HL-60 (cell line): ENCODE data around the gene INPP5K.
"Not testable (repeated sequence)": the region's sequence is repeated elsewhere in the genome, so short reads cannot be mapped to it uniquely, and the experiment has no call there.

Source experiments
- DNase-seq, 2 experiments: peaks; one replicate each; pipeline ENCODE4 v3.0.0-alpha.2; 2010 to 2020; ENCODE audit warnings: low read depth in 1 of 2, low spot score in 1 of 2
- H3K27ac ChIP-seq: fragments of 250-450 bp; sonication (Bioruptor Pico); replicated peaks from 2 replicates; pipeline ENCODE4 v1.5.1; 2020; ENCODE audit warnings: mild to moderate bottlenecking, moderate library complexity
- H3K27me3 ChIP-seq: fragments of 250-450 bp; sonication (Bioruptor Pico); 2 replicates; pipeline ENCODE4 v1.5.1; 2021; ENCODE audit warnings: mild to moderate bottlenecking, moderate library complexity; ENCODE audit not compliant: insufficient read depth, poor library complexity, severe bottlenecking
- H3K4me3 ChIP-seq: replicated peaks from 2 replicates; pipeline ENCODE4 v1.5.1; 2011; ENCODE audit warnings: mild to moderate bottlenecking, control low read depth, low read length; ENCODE audit not compliant: insufficient read depth
- CTCF ChIP-seq: IDR thresholded peaks from one replicate; pipeline ENCODE4 v1.5.1; 2011; ENCODE audit warnings: low read length, control low read depth, inconsistent platforms; ENCODE audit not compliant: insufficient read depth
- GABPA ChIP-seq: IDR thresholded peaks from 2 replicates; pipeline ENCODE4 v1.6.1; 2012; ENCODE audit warnings: low read depth
- POLR2AphosphoS5 ChIP-seq: IDR thresholded peaks from 2 replicates; pipeline ENCODE4 v1.6.1; 2012; ENCODE audit warnings: low read depth
- SPI1 ChIP-seq: IDR thresholded peaks from 2 replicates; pipeline ENCODE4 v1.6.1; 2012; ENCODE audit warnings: low read depth, mild to moderate bottlenecking, borderline replicate concordance
- TF ChIP-seq, protein P1 (sequence below): IDR thresholded peaks from 2 replicates; pipeline ENCODE4 v1.6.1; 2012; ENCODE audit warnings: low read depth; ENCODE audit not compliant: insufficient replicate concordance

Gene INPP5K

GRCh38 chr17:1533661-1534325, 17.4 kb upstream of the INPP5K start:
- no peaks in the 10 kb centered on the region for H3K27me3 ChIP-seq
- no peak overlapping the region for H3K4me3 ChIP-seq
- TF ChIP-seq GABPA (no peak), SPI1 (no peak), CTCF (no peak)
- DNase-seq, result no peak
- no peak overlapping the region for H3K27ac ChIP-seq

- Histone ChIP-seq H3K27me3 (no peaks in the 10 kb centered on the region), H3K4me3 (no peak overlapping the region), H3K27ac (no peak overlapping the region)
- DNase-seq, result peak in 1 of 2 experiments; percentile 51
- TF ChIP-seq GABPA (no peak), SPI1 (peak; percentile 87), POLR2AphosphoS5 (no peak), CTCF (peak; percentile 41)
- TF ChIP-seq, protein P1, sequence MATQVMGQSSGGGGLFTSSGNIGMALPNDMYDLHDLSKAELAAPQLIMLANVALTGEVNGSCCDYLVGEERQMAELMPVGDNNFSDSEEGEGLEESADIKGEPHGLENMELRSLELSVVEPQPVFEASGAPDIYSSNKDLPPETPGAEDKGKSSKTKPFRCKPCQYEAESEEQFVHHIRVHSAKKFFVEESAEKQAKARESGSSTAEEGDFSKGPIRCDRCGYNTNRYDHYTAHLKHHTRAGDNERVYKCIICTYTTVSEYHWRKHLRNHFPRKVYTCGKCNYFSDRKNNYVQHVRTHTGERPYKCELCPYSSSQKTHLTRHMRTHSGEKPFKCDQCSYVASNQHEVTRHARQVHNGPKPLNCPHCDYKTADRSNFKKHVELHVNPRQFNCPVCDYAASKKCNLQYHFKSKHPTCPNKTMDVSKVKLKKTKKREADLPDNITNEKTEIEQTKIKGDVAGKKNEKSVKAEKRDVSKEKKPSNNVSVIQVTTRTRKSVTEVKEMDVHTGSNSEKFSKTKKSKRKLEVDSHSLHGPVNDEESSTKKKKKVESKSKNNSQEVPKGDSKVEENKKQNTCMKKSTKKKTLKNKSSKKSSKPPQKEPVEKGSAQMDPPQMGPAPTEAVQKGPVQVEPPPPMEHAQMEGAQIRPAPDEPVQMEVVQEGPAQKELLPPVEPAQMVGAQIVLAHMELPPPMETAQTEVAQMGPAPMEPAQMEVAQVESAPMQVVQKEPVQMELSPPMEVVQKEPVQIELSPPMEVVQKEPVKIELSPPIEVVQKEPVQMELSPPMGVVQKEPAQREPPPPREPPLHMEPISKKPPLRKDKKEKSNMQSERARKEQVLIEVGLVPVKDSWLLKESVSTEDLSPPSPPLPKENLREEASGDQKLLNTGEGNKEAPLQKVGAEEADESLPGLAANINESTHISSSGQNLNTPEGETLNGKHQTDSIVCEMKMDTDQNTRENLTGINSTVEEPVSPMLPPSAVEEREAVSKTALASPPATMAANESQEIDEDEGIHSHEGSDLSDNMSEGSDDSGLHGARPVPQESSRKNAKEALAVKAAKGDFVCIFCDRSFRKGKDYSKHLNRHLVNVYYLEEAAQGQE, result no peak
These were observed 16.6 kb upstream of the INPP5K start for GRCh38 chr17:1532836-1533602.

- Histone ChIP-seq H3K27ac (no peak overlapping the region), H3K4me3 (no peak overlapping the region), H3K27me3 (no peaks in the 10 kb centered on the region)
- DNase-seq, result no peak
- TF ChIP-seq GABPA, result no peak
- TF ChIP-seq, protein P1, result no peak
- no peak for TF ChIP-seq CTCF
- no peak for TF ChIP-seq POLR2AphosphoS5
- TF ChIP-seq SPI1, result no peak
These were observed 13.5 kb upstream of the INPP5K start for GRCh38 chr17:1529863-1530262.

DNA sequence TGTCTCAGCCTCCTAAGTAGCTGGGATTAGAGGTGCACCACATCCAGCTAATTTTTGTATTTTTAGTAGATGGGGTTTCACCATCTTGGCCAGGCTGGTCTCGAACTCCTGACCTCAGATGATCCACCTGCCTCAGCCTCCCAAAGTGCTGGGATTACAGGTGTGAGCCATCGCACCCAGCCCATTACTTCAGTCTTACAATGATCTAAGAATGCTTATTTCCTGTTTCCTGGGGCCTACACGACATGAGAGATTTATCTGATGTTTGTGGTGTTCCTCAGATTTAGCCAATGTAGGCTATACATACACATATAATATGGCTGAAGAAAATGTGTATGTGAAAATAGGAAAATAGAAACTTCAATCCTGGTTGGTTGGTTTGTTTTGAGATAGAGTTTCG, 10.5 kb upstream of the INPP5K start:
- DNase-seq, H3K27me3 ChIP-seq, H3K4me3 ChIP-seq, H3K27ac ChIP-seq: not testable (repeated sequence)
